IMR-90 (cell line): ENCODE data around the gene IL1RAP. TPM values are rescaled to one million over a fixed set of nuclear protein-coding genes. Genes with fewer than 3 reads are reported as not detected.

Experiments
- ATAC-seq: fragments of 200-7000 bp; cut with Tn5 transposase; 2 replicates; pipeline ENCODE4 v1.9.1; 2020; ENCODE audit warnings: low read depth, mild to moderate bottlenecking, moderate library complexity
- BruUV-seq: library from RNA; stranded (reverse); fragments of 400-500 nt; replicated peaks from 2 replicates; lab custom pipeline; 2021; lab: Mats Ljungman, UMichigan
- CTCF ChIA-PET: fragments of 300-600 bp; formaldehyde crosslinking; extraction: SDS; loops from one replicate; lab custom pipeline; 2021; ENCODE audit warnings: antibody characterized with exemption; lab: Yijun Ruan, JAX
- POLR2A ChIA-PET: fragments of 300-600 bp; sonication (Branson Sonifier 250); formaldehyde crosslinking; loops from one replicate; lab custom pipeline; 2022; ENCODE audit warnings: antibody characterized with exemption; ENCODE audit not compliant: unreplicated experiment; lab: Charles Lee
- DNase-seq: peaks from one replicate; pipeline ENCODE4 v3.0.0; 2013
- H2AFZ ChIP-seq: replicated peaks from 2 replicates; pipeline ENCODE3; 2013; ENCODE audit warnings: low read length, mild to moderate bottlenecking; ENCODE audit not compliant: poor library complexity
- H2AK5ac ChIP-seq: 2 replicates; pipeline ENCODE4 v1.6.1; 2013; ENCODE audit warnings: low read depth, low read length, inconsistent platforms
- H2AK9ac ChIP-seq: replicated peaks from 2 replicates; pipeline ENCODE3; 2013; ENCODE audit warnings: mild to moderate bottlenecking, low read depth, low read length, moderate library complexity; ENCODE audit not compliant: poor library complexity
- H2BK120ac ChIP-seq: 2 replicates; pipeline ENCODE4 v1.6.1; 2013; ENCODE audit warnings: low read depth, low read length, inconsistent platforms
- H2BK15ac ChIP-seq: 3 replicates; pipeline ENCODE4 v1.6.1; 2013; ENCODE audit warnings: low read depth, low read length, inconsistent platforms
- H2BK20ac ChIP-seq: 2 replicates; pipeline ENCODE4 v1.6.1; 2013; ENCODE audit warnings: low read depth, mild to moderate bottlenecking, inconsistent platforms, low read length, moderate library complexity
- H2BK5ac ChIP-seq: 2 replicates; pipeline ENCODE4 v1.6.1; 2013; ENCODE audit warnings: mild to moderate bottlenecking, low read depth, low read length, inconsistent platforms; ENCODE audit not compliant: poor library complexity, severe bottlenecking
- H3K14ac ChIP-seq: replicated peaks from 2 replicates; pipeline ENCODE4 v1.6.1; 2013; ENCODE audit warnings: low read depth, low read length, inconsistent platforms
- H3K18ac ChIP-seq: 2 replicates; pipeline ENCODE4 v1.6.1; 2013; ENCODE audit warnings: low read depth, low read length, control low read depth
- H3K23ac ChIP-seq: 2 replicates; pipeline ENCODE4 v1.6.1; 2013; ENCODE audit warnings: low read depth, low read length, inconsistent platforms
- H3K27ac ChIP-seq: 2 replicates; pipeline ENCODE4 v1.5.1; 2013; ENCODE audit warnings: mild to moderate bottlenecking, control low read depth, low read length; ENCODE audit not compliant: insufficient read depth
- H3K27me3 ChIP-seq: 2 replicates; pipeline ENCODE4 v1.6.1; 2013; ENCODE audit warnings: low read length; ENCODE audit not compliant: control insufficient read depth, insufficient read depth
- H3K36me3 ChIP-seq: 2 replicates; pipeline ENCODE4 v1.6.1; 2013; ENCODE audit warnings: low read length, mixed read lengths; ENCODE audit not compliant: control insufficient read depth, insufficient read depth
- H3K4ac ChIP-seq: 2 replicates; pipeline ENCODE4 v1.6.1; 2013; ENCODE audit warnings: low read depth, low read length, inconsistent platforms
- H3K4me1 ChIP-seq: 2 replicates; pipeline ENCODE4 v1.6.1; 2013; ENCODE audit warnings: low read length, mixed read lengths; ENCODE audit not compliant: control insufficient read depth, insufficient read depth
- H3K4me2 ChIP-seq: 2 replicates; pipeline ENCODE4 v1.6.1; 2013; ENCODE audit warnings: low read depth, mild to moderate bottlenecking, control low read depth, low read length, moderate library complexity
- H3K4me3 ChIP-seq: 2 replicates; pipeline ENCODE4 v1.5.1; 2013; ENCODE audit warnings: low read depth, mild to moderate bottlenecking, control low read depth, low read length, moderate library complexity; ENCODE audit not compliant: insufficient read depth
- H3K56ac ChIP-seq: 2 replicates; pipeline ENCODE4 v1.6.1; 2013; ENCODE audit warnings: low read length, inconsistent platforms; ENCODE audit not compliant: insufficient read depth; ENCODE audit errors: extremely low read depth
- H3K79me1 ChIP-seq, 2 experiments: 2 replicates each; pipeline ENCODE4 v1.6.1; 2013; ENCODE audit warnings: low read length in 2 of 2, inconsistent platforms in 1 of 2, low read depth in 1 of 2
- H3K9ac ChIP-seq: 2 replicates; pipeline ENCODE4 v1.6.1; 2013; ENCODE audit warnings: low read depth, low read length, control low read depth
- H3K9me1 ChIP-seq: 2 replicates; pipeline ENCODE4 v1.6.1; 2013; ENCODE audit warnings: low read length, inconsistent platforms; ENCODE audit not compliant: insufficient read depth
- H3K9me3 ChIP-seq: 2 replicates; pipeline ENCODE4 v1.6.1; 2013; ENCODE audit warnings: low read length; ENCODE audit not compliant: control insufficient read depth, insufficient read depth
- H4K20me1 ChIP-seq: 2 replicates; pipeline ENCODE4 v1.6.1; 2013; ENCODE audit warnings: low read length, inconsistent platforms; ENCODE audit not compliant: insufficient read depth
- H4K5ac ChIP-seq: 2 replicates; pipeline ENCODE4 v1.6.1; 2013; ENCODE audit warnings: mild to moderate bottlenecking, low read depth, low read length, control low read depth
- H4K8ac ChIP-seq, 2 experiments: 2 replicates each; pipeline ENCODE4 v1.6.1; 2013; ENCODE audit warnings: low read depth in 2 of 2, low read length in 2 of 2, control low read depth in 1 of 2, inconsistent platforms in 1 of 2
- H4K91ac ChIP-seq: 2 replicates; pipeline ENCODE4 v1.6.1; 2013; ENCODE audit warnings: low read depth, low read length, inconsistent platforms; ENCODE audit not compliant: insufficient read depth
- BHLHE40 ChIP-seq: fragments of 150-350 bp; IDR thresholded peaks from 2 replicates; pipeline ENCODE4 v1.6.1; 2016; ENCODE audit warnings: mild to moderate bottlenecking, low read depth, low read length
- MAZ ChIP-seq: IDR thresholded peaks from 2 replicates; pipeline ENCODE4 v1.6.1; 2012; ENCODE audit warnings: low read depth, mild to moderate bottlenecking, low read length, improper control_type of control experiment, moderate library complexity, borderline replicate concordance
- NFE2L2 ChIP-seq: fragments of 150-350 bp; IDR thresholded peaks from 2 replicates; pipeline ENCODE4 v1.6.1; 2016; ENCODE audit warnings: low read depth, mild to moderate bottlenecking, low read length
- POLR2A ChIP-seq: IDR thresholded peaks from 2 replicates; pipeline ENCODE4 v1.6.1; 2012; ENCODE audit warnings: mild to moderate bottlenecking, low read depth, low read length
- WGBS, 2 experiments: methylation state at CpG; one replicate each; pipeline versions ENCODE4 v1.1.5 to v1.1.7; 2013; ENCODE audit warnings: missing lambda C conversion rate in 2 of 2; ENCODE audit not compliant: insufficient read length in 1 of 2; ENCODE audit errors: extremely low coverage in 2 of 2; 5-methylcytosine and 5-hydroxymethylcytosine counted together
- dilution Hi-C: fragments of 300-500 bp; cut with HindIII; formaldehyde crosslinking; loops from one replicate; pipeline ENCODE4 v1.14.3; 2018; ENCODE audit warnings: low sequenced_read_pairs; ENCODE audit not compliant: unreplicated experiment
- in situ Hi-C: fragments of 300-500 bp; cut with MboI; formaldehyde crosslinking; loops from 3 replicates; pipeline ENCODE4 v1.14.3; 2019; ENCODE audit warnings: low sequenced_read_pairs, inconsistent platforms, mixed read lengths
- intact Hi-C: fragments of 100-400 bp; cut with micrococcal nuclease; formaldehyde crosslinking; loops from 2 replicates; pipeline ENCODE4 v1.10.0; 2022
- polyA plus RNA-seq, 3 experiments: library from polyadenylated mRNA; depleted of rRNA; stranded (reverse); fragments of >200 nt; gene quantifications; 2 replicates each; pipeline ENCODE4 v1.2.3, GENCODE V29; 2012; ENCODE audit warnings: low replicate concordance in 1 of 3
- total RNA-seq: library from RNA; depleted of rRNA; stranded (reverse); fragments of >200 nt; gene quantifications from 2 replicates; pipeline ENCODE4 v1.2.3, GENCODE V29; 2012

Gene IL1RAP
- total and polyA plus RNA-seq, 2 of the 4 experiments (the other 2 are of a cell fraction), result 8.3 to 11.3 TPM

GRCh38 chr3:190574473-190574872 lies 60.6 kb downstream of the IL1RAP start:
- H3K9me3 ChIP-seq, result no peaks in the 10 kb centered on the region
- TF ChIP-seq MAZ, result no peak
- no peak for TF ChIP-seq BHLHE40
- TF ChIP-seq POLR2A, result no peak
- TF ChIP-seq NFE2L2, result no peak
- no peaks in the 10 kb centered on the region for H3K9me1 ChIP-seq
- H4K20me1 ChIP-seq, result no peaks in the 10 kb centered on the region
- H3K18ac ChIP-seq, result no peak overlapping the region
- no peaks in the 10 kb centered on the region for H3K27me3 ChIP-seq
- H3K4me2 ChIP-seq, result no peak overlapping the region
- POLR2A ChIA-PET, result no interaction called here
- no peak overlapping the region for H2AK9ac ChIP-seq
- no peak overlapping the region for H3K14ac ChIP-seq
- no peak overlapping the region for H4K8ac ChIP-seq
- H3K36me3 ChIP-seq, result no peaks in the 10 kb centered on the region
- no peak overlapping the region for H4K91ac ChIP-seq
- no peak overlapping the region for H3K56ac ChIP-seq
- no peak overlapping the region for H3K4me3 ChIP-seq
- no peak overlapping the region for H2BK5ac ChIP-seq
- no peaks in the 10 kb centered on the region for H3K4me1 ChIP-seq
- intact Hi-C loops (no loop called here), dilution Hi-C loops (no loop called here), in situ Hi-C loops (no loop called here)
- H2BK120ac ChIP-seq, result no peak overlapping the region
- ATAC-seq, result no peak
- no peak overlapping the region for H2BK15ac ChIP-seq
- no peak overlapping the region for H2BK20ac ChIP-seq
- H3K4ac ChIP-seq, result no peak overlapping the region
- H4K5ac ChIP-seq, result 0 out of 2 replicates have a peak overlapping the region, but pooled peaks have one; percentile 31
- H3K9ac ChIP-seq, result no peak overlapping the region
- no TSS peak for BruUV-seq
- no peak overlapping the region for H2AFZ ChIP-seq
- H3K23ac ChIP-seq, result no peak overlapping the region
- no peak for DNase-seq
- H2AK5ac ChIP-seq, result no peak overlapping the region
- H3K27ac ChIP-seq, result no peak overlapping the region
- H3K79me1 ChIP-seq, result no peaks in the 10 kb centered on the region; a peak in 1 of 4 replicates
- CTCF ChIA-PET, result no interaction called here
- no CpG with 5 or more reads among the region's 2 CpGs for WGBS, 2 experiments
